Testis (tissue), 2 donors: ENCODE data around the gene KIAA0513.

Experiments used
- POLR2A ChIP-seq: fragments of 450-650 bp; IDR thresholded peaks from one replicate; pipeline ENCODE4 v1.6.1; 2017; ENCODE audit warnings: antibody characterized with exemption, mild to moderate bottlenecking, moderate library complexity
- TF ChIP-seq, protein P1 (sequence below), 3 experiments: fragments of 450-650 bp in 2 of 3; fragments of 200-600 bp in 1 of 3; sonication (generic) in 1 of 3; IDR thresholded peaks; one replicate each; pipeline ENCODE4 v1.5.1; 2016 to 2019; ENCODE audit warnings: antibody characterized with exemption in 3 of 3, mild to moderate bottlenecking in 2 of 3, moderate library complexity in 1 of 3

DNA sequence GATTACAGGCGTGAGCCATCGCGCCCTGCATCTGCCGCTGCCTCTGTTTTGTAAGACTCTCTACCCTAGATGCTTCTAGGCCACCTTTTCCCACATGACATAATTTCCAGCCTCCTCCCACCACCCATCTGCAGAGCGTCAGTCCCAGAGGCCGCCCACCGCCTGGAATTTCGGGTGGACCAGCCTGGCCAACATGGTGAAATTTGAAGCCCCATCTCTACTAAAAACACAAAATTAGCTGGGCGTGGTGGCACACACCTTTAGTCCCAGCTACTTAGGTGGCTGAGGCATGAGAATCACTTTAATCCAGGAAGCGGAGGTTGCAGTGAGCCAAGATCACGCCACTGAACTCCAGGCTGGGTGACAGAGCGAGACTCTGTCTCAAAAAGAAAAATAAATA lies 89.8 kb downstream of the KIAA0513 start:
- TF ChIP-seq, protein P1, sequence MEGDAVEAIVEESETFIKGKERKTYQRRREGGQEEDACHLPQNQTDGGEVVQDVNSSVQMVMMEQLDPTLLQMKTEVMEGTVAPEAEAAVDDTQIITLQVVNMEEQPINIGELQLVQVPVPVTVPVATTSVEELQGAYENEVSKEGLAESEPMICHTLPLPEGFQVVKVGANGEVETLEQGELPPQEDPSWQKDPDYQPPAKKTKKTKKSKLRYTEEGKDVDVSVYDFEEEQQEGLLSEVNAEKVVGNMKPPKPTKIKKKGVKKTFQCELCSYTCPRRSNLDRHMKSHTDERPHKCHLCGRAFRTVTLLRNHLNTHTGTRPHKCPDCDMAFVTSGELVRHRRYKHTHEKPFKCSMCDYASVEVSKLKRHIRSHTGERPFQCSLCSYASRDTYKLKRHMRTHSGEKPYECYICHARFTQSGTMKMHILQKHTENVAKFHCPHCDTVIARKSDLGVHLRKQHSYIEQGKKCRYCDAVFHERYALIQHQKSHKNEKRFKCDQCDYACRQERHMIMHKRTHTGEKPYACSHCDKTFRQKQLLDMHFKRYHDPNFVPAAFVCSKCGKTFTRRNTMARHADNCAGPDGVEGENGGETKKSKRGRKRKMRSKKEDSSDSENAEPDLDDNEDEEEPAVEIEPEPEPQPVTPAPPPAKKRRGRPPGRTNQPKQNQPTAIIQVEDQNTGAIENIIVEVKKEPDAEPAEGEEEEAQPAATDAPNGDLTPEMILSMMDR (IDR thresholded peaks at IDR 0.05) = no peak
- no peak for TF ChIP-seq POLR2A
